Esophagus squamous epithelium (tissue), 5 donors: ENCODE measurements around the gene SEC61A1. TPM values are rescaled to one million over a fixed set of nuclear protein-coding genes. Genes with fewer than 3 reads are reported as not detected.

Experiments
- DNase-seq: peaks from one replicate; lab custom pipeline; 2025; lab: John Stamatoyannopoulos, UW
- H3K27ac ChIP-seq, 4 donors: fragments of 200-600 bp; sonication (generic); one replicate each; pipeline ENCODE4 v1.5.1; 2016 to 2019; ENCODE audit warnings: mild to moderate bottlenecking in 1 of 4
- H3K27me3 ChIP-seq, 4 donors: fragments of 200-600 bp; sonication (generic); 1 replicate in 3 of 4; 2 replicates in 1 of 4; pipeline versions ENCODE4 v1.5.1 to v1.6.0; 2017 to 2021; ENCODE audit warnings: antibody characterized with exemption in 1 of 4
- H3K36me3 ChIP-seq, 3 donors: fragments of 200-600 bp; sonication (generic); one replicate each; pipeline ENCODE4 v1.5.1; 2016 to 2019
- H3K4me1 ChIP-seq, 3 donors: fragments of 200-600 bp; sonication (generic); one replicate each; pipeline ENCODE4 v1.5.1; 2017 to 2019
- H3K4me3 ChIP-seq, 4 donors: fragments of 200-600 bp; sonication (generic); 1 replicate in 3 of 4; 2 replicates in 1 of 4; pipeline ENCODE4 v1.5.1; 2016 to 2019; ENCODE audit warnings: mild to moderate bottlenecking in 2 of 4, moderate library complexity in 1 of 4
- H3K9me3 ChIP-seq, 3 donors: fragments of 200-600 bp; sonication (generic); one replicate each; pipeline ENCODE4 v1.5.1; 2016 to 2019
- POLR2A ChIP-seq, 4 donors: fragments of 450-650 bp; IDR thresholded peaks; one replicate each; pipeline ENCODE4 v1.6.1; 2017; ENCODE audit warnings: antibody characterized with exemption in 4 of 4, mild to moderate bottlenecking in 4 of 4, moderate library complexity in 3 of 4
- WGBS, 2 donors: methylation state at CpG; one replicate each; pipeline ENCODE4 v1.1.5; 2018; 5-methylcytosine and 5-hydroxymethylcytosine counted together
- intact Hi-C: fragments of 100-400 bp; cut with DNase I; formaldehyde crosslinking; loops from one replicate; pipeline ENCODE4 v1.15.0; 2022
- total RNA-seq, 4 donors: library from RNA; depleted of rRNA; stranded (reverse); fragments of >200 nt; gene quantifications; one replicate each; pipeline ENCODE4 v1.1.0, GENCODE V29; 2016
- TF ChIP-seq, protein P1 (sequence below), 6 experiments: fragments of 450-650 bp in 4 of 6; fragments of 200-600 bp in 2 of 6; sonication (generic) in 2 of 6; IDR thresholded peaks; one replicate each; pipeline ENCODE4 v1.5.1; 2016 to 2019; ENCODE audit warnings: antibody characterized with exemption in 6 of 6, mild to moderate bottlenecking in 4 of 6, moderate library complexity in 4 of 6
- donor health status: DM: yes; HTN: yes; CAD: no.

SEC61A1 gene
- total RNA-seq, 4 donors from 2014 or later, result 99.9 to 183 (median 124) TPM

DNA sequence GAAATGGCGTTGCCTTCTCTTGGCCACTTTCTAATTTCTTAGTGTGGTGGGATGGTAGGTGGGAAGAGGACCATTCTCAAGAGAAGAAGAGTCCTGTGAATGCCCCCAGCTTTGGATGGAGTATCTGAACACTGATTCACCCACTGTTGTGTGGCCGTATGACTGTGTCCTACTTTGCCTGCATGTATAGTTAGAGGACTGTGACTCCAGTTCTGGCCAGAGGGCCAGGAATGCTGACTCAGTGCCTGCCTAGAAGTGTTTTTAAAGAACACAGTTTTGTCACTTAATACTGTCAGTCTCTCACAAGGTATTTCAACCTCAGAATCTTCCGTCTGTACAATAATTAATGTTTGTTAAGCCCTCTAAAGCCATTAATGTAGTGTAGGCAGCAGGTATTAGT, 2.1 kb downstream of the SEC61A1 start:
- H3K27ac ChIP-seq, result peak overlapping the region in 3 of 4 donors; percentile 15 to 98 (median 98)
- WGBS, 2 donors, result 44 to 55% methylated on average over 3 of the region's 3 CpGs
- peaks cover 25 to 42% (median 27%) of the 10 kb centered on the region in 3 donors for H3K4me1 ChIP-seq
- H3K27me3 ChIP-seq, result no peaks in the 10 kb centered on the region
- no peak for DNase-seq
- peak overlapping the region in 2 of 4 donors; percentile 93 to 98 for H3K4me3 ChIP-seq
- no peak for TF ChIP-seq POLR2A (IDR thresholded peaks at IDR 0.05)
- TF ChIP-seq, protein P1, sequence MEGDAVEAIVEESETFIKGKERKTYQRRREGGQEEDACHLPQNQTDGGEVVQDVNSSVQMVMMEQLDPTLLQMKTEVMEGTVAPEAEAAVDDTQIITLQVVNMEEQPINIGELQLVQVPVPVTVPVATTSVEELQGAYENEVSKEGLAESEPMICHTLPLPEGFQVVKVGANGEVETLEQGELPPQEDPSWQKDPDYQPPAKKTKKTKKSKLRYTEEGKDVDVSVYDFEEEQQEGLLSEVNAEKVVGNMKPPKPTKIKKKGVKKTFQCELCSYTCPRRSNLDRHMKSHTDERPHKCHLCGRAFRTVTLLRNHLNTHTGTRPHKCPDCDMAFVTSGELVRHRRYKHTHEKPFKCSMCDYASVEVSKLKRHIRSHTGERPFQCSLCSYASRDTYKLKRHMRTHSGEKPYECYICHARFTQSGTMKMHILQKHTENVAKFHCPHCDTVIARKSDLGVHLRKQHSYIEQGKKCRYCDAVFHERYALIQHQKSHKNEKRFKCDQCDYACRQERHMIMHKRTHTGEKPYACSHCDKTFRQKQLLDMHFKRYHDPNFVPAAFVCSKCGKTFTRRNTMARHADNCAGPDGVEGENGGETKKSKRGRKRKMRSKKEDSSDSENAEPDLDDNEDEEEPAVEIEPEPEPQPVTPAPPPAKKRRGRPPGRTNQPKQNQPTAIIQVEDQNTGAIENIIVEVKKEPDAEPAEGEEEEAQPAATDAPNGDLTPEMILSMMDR (IDR thresholded peaks at IDR 0.05), result no peak
- intact Hi-C loops, result no loop called here
- peaks cover 0 to 53% (median 21%) of the 10 kb centered on the region in 3 donors for H3K36me3 ChIP-seq
- no peaks in the 10 kb centered on the region for H3K9me3 ChIP-seq

DNA sequence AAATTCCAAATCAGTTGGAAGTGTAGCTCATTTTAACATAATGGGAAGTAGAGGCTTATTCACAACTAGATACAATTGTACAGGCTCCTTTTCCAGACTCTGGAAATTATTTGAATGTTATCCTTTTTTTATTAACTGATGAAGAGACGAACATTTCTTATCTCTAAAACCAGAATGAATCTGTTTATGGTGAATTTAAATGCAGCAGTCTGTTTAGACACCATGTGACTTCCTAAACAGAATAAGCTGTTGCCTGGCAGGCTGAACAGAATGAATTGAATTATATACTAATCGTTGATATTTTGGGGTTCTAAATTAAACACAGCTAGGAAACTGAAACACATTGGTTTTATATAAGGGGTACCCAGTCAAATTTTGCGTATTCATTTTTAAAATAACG, 4.0 kb downstream of the SEC61A1 start:
- peaks cover 0 to 72% (median 34%) of the 10 kb centered on the region in 3 donors for H3K36me3 ChIP-seq

GRCh38 chr3:128060473-128061381, 8.5 kb downstream of the SEC61A1 start:
- no peak for DNase-seq
- WGBS, 2 donors, result 43 to 50% methylated on average over 11 of the region's 11 CpGs
- H3K4me1 ChIP-seq, result peaks cover 0 to 18% (median under 1%) of the 10 kb centered on the region in 3 donors
- intact Hi-C loops, result no loop called here
- no peak overlapping the region for H3K4me3 ChIP-seq
- TF ChIP-seq, protein P1 (IDR thresholded peaks at IDR 0.05), result no peak
- TF ChIP-seq POLR2A (IDR thresholded peaks at IDR 0.05), result no peak
- H3K27me3 ChIP-seq, result no peaks in the 10 kb centered on the region
- peaks cover 19 to 100% (median 76%) of the 10 kb centered on the region in 3 donors for H3K36me3 ChIP-seq
- no peaks in the 10 kb centered on the region for H3K9me3 ChIP-seq
- no peak overlapping the region for H3K27ac ChIP-seq

More for the DNA sequence above, 4.0 kb downstream of the SEC61A1 start:
- Histone ChIP-seq H3K4me1 (peaks cover 23 to 46% (median 25%) of the 10 kb centered on the region in 3 donors), H3K4me3 (no peak overlapping the region), H3K27me3 (no peaks in the 10 kb centered on the region), H3K27ac (no peak overlapping the region), H3K9me3 (no peaks in the 10 kb centered on the region)
- intact Hi-C loops, result no loop called here
- DNase-seq, result no peak
- 70 to 84% methylated on average over 4 of the region's 4 CpGs for WGBS, 2 donors
- TF ChIP-seq, protein P1 (IDR thresholded peaks at IDR 0.05), result no peak
- no peak for TF ChIP-seq POLR2A (IDR thresholded peaks at IDR 0.05)

- Histone ChIP-seq H3K4me3 (no peak overlapping the region), H3K27ac (peak overlapping the region in 1 of 4 donors; percentile 5), H3K9me3 (no peaks in the 10 kb centered on the region), H3K4me1 (peaks cover 0 to 16% (median 0%) of the 10 kb centered on the region in 3 donors), H3K36me3 (peaks cover 30 to 100% (median 74%) of the 10 kb centered on the region in 3 donors), H3K27me3 (no peaks in the 10 kb centered on the region)
- intact Hi-C loops, result no loop called here
- WGBS, 2 donors, result 67 to 75% methylated on average over 7 to 8 of the region's 8 CpGs
- no peak for DNase-seq
- TF ChIP-seq POLR2A (IDR thresholded peaks at IDR 0.05), result no peak
- TF ChIP-seq, protein P1 (IDR thresholded peaks at IDR 0.05), result no peak
Measured at GRCh38 chr3:128062033-128062745, 10.0 kb downstream of the SEC61A1 start.
